Measurements from ENCODE around the gene LDB3.
A peak's percentile ranks its signal among the peaks of the same experiment; 100 is the strongest.

LDB3 gene

GRCh38 chr10:86665218-86665607 lies 3.1 kb upstream of the LDB3 start:
- no peak for DNase-seq

- no peak for DNase-seq
Measured at GRCh38 chr10:86665868-86666267, 2.4 kb upstream of the LDB3 start.

GRCh38 chr10:86666538-86666937 lies 1.8 kb upstream of the LDB3 start:
- DNase-seq = no peak

GRCh38 chr10:86667421-86668181 lies 710 bp upstream of the LDB3 start:
- DNase-seq = no peak

- no peak for DNase-seq
Measured at GRCh38 chr10:86670290-86670811, 2.0 kb downstream of the LDB3 start.

GRCh38 chr10:86670876-86671275 lies 2.6 kb downstream of the LDB3 start:
- no peak for DNase-seq

- no peak for DNase-seq
Measured at GRCh38 chr10:86671419-86671818, 3.1 kb downstream of the LDB3 start.

- DNase-seq = no peak
Measured at GRCh38 chr10:86671985-86672710, 3.8 kb downstream of the LDB3 start.

GRCh38 chr10:86673216-86673826 lies 5.0 kb downstream of the LDB3 start:
- DNase-seq = no peak

- no peak for DNase-seq
Measured at GRCh38 chr10:86673827-86674581, 5.7 kb downstream of the LDB3 start.

GRCh38 chr10:86674912-86675311 lies 6.6 kb downstream of the LDB3 start:
- DNase-seq = no peak

GRCh38 chr10:86677374-86677773 lies 9.1 kb downstream of the LDB3 start:
- DNase-seq = no peak

- DNase-seq = peak; percentile 56 to 77
Measured at GRCh38 chr10:86678999-86679792, 10.9 kb downstream of the LDB3 start.

- DNase-seq = no peak
Measured at GRCh38 chr10:86681047-86681446, 12.7 kb downstream of the LDB3 start.

- DNase-seq = no peak
Measured at GRCh38 chr10:86681722-86682386, 13.5 kb downstream of the LDB3 start.

- no peak for DNase-seq
Measured at GRCh38 chr10:86682675-86683074, 14.4 kb downstream of the LDB3 start.

GRCh38 chr10:86684331-86685097 lies 16.2 kb downstream of the LDB3 start:
- no peak for DNase-seq

GRCh38 chr10:86685416-86685815 lies 17.1 kb downstream of the LDB3 start:
- DNase-seq = no peak

- DNase-seq = no peak
Measured at GRCh38 chr10:86685893-86686632, 17.8 kb downstream of the LDB3 start.

GRCh38 chr10:86686972-86687371 lies 18.7 kb downstream of the LDB3 start:
- DNase-seq = no peak
